Kidney tubule cell (primary cell): ENCODE measurements around the gene EXO1.

ENCODE experiments used
- DNase-seq: peaks from one replicate; pipeline ENCODE4 v3.0.0-alpha.2; 2018; ENCODE audit warnings: low spot score

The EXO1 gene

DNA sequence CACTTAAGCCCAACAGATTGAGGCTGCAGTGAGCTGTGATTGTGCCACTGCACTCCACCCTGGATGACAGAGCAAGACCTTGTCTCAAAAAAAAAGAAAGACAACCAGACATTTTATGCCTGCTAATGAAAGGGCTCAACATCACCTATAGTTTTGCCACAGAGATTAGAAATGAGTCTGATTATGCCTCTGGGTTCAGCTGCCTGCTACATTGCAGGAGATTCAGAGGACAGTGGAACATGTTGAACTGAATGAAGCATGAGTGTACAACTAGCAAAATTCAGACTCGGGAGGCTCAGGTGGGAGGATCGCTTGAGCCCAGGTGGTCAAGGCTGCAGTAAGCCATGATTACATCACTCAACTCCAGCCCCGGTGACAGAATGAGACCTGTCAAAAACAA lies 46.0 kb downstream of the EXO1 start:
- no peak for DNase-seq

DNA sequence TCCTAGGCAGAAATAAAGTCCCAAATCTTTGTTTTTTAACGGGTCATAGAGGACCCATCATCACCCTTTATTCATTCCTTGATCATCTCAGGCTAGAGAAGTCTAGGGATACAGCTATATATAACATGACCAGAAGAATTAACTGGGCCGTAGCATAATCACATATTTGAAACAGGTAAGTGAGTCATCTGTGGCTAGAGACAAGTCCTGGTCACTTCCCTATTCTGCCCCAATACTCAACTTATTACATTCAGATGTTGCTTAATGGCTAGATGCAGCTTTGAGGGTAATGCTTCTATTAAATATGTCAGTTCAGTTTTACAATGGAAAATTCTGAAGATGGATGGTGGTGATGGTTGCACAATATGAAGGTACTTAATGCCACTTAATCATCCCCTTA lies 47.0 kb downstream of the EXO1 start:
- DNase-seq = peak; percentile 69

DNA sequence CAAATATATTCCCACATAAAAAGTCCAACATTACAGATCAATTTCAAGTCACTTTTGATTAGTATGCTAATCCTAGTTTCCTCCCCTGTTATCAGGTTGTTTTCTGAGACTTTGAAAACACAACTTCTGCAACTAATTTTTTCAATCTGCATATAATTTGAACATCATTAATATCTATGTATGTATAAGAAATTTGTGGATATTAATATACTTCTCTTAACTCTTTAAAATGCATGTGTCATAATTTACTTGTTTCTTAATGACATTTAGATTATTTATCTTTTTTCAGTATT lies 48.6 kb downstream of the EXO1 start:
- no peak for DNase-seq

DNA sequence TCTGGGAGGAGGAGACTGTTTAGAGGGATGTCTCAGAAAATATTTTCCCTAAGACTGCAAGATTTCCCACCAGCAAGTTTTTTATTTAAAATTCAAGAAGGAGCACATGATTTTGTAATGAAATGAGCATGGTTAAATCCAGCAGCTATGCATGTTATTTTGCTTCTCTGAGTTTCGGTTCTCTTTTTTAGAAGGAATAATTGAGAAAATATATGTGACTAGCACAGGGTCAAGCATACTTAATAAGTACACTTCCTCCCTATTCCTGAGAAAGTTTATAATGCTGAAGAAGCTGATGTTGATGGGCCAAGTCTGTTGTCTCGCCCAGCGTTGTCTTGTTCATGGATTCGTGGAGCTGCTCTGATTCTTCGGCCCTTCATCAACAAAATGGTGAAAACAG lies 51.2 kb downstream of the EXO1 start:
- DNase-seq = no peak

DNA sequence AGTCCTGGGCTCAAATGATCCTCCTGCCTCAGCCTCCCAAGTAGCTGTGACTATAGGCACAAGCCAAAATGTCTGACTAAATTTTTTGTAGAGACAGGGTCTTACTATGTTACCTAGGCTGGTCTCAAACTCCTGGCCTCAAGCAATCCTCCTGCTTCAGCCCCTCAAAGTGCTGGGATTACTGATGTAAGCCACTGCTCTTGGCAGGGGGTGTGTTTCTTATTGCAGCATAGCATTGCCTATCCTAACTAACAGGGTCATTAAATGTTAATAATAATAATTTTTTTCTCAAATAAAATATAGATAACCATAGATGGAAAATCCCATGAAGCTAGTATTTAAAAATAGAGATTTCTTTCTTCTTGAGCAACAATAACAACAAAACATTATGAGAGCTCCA lies 52.4 kb downstream of the EXO1 start:
- DNase-seq = no peak

DNA sequence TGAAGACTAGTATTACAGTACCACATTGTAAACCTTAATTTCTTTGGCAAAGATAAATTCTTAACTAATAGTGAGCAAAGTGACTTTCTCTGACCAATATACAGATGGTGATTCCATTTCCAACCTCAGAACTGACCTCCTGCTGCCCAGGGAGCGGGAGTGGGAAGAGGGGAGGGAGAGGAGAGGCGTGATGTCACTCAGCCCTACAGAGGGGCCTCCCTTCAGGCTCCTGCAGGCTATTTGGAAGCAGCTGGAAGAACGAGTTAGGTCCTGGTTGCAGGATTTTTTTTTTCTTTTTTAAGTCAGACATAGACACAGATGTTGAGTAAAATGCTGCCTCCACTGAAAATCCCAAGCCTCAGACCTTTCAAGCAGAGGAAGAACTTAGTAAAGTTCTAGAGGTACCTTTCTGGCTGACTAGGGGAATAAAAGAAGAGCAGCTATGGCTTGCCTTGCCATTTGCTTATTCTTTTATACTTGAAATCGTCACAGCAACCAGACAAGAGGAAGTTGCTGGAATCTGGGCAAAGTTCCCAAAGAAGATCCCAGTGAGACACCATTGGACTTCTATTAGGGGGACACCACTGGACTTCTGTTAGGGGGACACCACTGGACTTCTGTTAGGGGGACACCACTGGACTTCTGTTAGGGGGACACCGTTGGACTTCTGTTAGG lies 54.5 kb downstream of the EXO1 start:
- no peak for DNase-seq

DNA sequence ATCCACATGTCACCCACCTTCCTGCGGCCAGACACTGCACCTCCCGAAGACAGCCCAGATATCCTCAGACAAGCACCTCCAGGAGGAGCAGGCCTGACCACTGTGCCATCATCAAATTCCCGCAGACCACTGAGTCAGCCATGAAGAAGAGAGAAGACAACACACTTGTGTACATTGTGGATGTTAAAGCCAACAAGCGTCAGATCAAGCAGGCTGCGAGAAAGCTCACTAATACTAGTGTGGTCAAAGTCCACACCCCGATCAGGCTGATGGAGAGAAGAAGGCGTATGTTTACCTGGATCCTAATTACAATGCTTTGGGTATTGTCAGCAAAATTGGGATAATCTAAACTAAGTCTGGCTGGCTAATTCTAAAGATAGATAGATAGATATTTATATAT lies 68.2 kb downstream of the EXO1 start:
- DNase-seq = no peak

DNA sequence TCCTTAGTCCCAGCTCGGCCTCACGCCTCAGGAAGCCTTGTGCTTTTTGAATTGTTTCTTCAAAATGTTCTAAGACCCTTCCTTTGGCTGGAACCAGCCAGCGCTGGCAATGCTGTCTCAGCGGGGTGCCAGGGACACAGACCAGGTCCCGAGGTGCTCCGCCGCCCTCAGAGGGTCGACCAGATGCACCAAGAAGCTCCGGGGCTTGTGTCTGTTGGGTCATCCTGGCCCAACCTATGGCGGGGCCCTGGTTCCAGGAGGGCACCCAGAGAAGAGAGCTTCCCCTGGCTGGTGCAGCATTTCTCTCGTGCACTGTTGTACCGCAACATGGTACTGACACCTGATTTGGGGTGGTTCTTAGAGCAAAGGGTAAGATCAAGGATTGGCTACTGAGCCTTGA lies 69.5 kb downstream of the EXO1 start:
- no peak for DNase-seq

DNA sequence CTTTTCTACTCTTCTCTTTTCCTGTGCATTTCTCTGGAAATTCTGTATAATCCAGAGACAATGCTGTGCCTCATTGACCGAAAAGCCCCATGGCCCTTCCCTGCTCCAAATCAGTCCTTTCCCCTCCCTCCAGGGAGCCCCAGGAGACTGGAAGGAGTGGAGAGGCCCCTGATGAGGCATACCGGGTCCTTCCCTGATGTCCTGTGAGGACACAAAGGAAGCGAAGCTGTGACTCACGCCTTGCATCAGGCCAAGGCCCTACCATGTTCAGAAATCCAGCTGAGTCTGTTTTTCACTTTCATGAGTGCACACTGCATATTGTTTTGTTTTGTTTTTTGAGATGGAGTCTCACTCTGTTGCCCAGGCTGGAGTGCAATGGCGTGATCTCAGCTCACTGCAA lies 70.9 kb downstream of the EXO1 start:
- peak; percentile 40 for DNase-seq

DNA sequence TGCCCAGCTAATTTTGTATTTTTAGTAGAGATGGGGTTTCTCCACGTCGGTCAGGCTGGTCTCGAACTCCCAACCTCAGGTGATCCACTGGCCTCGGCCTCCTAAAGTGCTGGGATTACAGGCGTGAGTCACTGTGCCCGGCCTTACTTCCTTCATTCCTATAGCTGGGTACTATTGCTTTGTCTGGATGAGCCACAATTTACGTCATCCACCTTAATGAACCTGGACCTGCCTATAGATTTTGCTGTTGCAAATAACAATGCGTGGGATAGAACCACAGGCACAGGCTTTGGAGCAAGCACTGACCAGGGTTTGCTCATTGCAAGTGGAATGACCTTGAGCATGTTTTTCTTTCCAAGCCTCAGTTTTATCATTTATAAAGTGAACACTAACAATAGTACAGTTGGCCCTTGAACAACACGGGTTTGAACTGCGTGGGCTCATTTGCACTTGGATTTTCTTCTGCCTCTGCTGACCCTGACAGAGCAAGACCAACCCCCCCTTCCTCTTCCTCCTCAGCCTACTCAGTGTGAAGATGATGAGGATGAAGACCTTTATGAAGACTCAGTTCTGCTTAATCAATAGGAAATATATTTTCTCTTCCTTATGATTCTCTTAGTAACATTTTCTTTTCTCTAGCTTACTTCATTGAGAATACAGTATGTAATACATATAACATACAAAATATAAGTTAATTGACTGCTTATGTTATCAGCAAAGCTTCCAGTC lies 76.2 kb downstream of the EXO1 start:
- no peak for DNase-seq

DNA sequence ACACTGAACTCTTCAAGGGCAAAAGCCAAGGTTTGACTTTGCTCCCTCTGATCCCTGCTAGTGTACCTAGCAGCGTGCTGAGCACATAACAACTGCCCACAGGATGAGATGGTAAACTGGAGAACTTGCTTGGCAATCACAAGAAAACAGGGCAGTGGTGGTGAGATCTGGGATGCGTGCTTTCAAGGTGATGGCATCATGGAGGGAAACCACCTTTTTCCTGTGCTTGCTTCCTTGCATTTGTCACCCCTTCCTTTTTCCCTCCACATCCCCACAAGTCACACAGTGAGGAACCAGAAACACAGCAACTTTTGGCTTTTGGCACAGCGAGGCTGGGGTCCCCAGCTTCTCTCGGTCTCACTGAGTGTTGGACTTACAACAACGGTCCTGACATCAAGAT lies 78.1 kb downstream of the EXO1 start:
- no peak for DNase-seq

DNA sequence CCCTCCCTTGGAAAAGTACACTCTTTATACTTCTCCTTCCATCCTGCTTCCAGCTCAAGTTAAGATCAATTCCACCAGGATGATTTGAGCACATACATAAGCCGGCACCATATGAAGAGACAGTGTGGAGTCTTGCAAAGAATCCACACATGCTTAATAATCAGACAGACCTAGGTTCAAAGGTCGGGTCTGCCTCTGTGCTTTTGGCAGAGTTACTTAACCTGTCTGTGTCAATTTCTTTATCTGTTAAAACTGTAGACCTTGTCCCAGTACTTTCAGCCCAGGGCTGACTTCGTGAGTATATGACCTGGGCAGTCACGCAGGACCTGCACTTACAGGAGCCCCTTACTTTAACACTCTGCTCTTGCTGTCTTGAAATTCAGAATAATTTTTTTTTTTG lies 79.3 kb downstream of the EXO1 start:
- DNase-seq = no peak

DNA sequence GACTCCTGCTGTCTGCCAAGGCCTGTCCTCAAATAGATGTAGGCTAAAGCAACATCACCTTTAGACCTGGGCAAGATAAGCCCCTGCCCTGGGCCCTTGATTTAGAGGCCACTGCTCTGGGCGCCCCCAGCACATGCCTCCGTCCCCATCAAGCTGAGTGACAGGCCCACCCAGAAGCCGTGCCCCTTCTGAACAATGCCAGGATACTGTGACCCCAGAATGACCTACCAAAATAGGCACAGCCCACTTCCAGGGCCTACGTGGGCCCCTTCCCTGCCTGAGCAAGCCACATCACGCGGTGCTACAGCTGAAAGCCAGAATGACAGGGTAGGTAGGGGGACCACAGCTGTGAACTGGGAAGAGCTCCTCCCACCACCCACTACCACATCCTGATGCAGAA lies 84.8 kb downstream of the EXO1 start:
- DNase-seq = no peak

DNA sequence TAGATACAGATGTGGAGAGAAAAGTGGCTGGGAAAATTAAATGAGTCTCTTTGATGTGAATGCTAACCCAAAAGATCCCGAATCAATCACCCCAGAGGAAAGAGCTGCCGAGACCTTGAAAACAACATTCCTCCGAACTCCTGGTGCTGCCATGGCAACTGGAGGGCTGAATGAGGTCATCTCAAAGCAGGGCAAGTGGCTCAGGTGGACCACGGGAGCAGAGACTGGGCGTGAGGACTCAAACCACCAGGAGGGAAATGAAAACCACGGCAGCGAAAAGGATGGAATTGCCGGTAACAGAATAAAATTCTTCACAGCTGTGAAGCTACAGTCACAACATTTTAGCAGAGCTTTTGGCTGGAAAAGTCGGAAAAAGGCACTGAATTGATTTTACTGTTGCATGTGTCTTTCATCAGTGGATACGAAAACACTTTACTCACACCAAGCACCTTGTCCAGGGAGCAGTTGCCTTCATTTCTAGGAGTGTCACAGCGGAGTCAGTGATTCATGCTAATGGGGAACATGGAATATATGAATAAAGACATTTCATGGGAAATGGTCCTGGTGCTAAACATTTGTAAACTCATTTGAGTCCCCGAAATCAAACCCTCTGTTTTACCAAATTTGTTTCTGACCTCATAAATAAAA lies 86.3 kb downstream of the EXO1 start:
- peak; percentile 80 for DNase-seq

DNA sequence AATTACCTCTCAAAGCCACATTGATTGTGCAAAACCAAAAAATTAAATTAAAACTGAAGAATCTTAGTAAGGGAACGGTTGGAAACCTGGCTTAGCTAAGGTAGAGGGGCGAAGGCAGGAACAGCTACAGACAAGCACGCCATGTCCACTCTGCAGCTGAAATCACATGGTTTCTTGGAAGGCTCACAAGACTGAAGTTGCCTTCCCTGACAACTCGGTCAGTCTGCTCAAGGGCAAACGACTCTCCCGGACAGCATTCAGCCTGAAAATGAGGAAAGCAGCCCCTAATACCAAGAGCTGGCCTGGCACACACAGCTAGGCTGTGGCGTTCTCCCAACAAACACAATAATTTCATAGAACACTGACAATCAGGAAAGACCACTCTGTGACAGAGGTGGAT lies 86.9 kb downstream of the EXO1 start:
- no peak for DNase-seq
